Osteoblast (primary cell): ENCODE data around the gene SZT2. TPM values are rescaled to one million over a fixed set of nuclear protein-coding genes. Genes with fewer than 3 reads are reported as not detected.

Experiments
- DNase-seq: peaks from one replicate; pipeline ENCODE4 v3.0.0; 2011; ENCODE audit warnings: low spot score, mixed read lengths; ENCODE audit not compliant: insufficient read length; ENCODE audit errors: missing footprints
- H2AFZ ChIP-seq: 2 replicates; pipeline ENCODE4 v1.6.0; 2011; ENCODE audit warnings: mild to moderate bottlenecking, low read length
- H3K27ac ChIP-seq: 2 replicates; pipeline ENCODE4 v1.5.1; 2011; ENCODE audit warnings: mild to moderate bottlenecking, low read depth, low read length, moderate library complexity
- H3K27me3 ChIP-seq: 2 replicates; pipeline ENCODE4 v1.6.0; 2012; ENCODE audit warnings: mild to moderate bottlenecking, control low read depth, inconsistent platforms, low read length, moderate library complexity; ENCODE audit not compliant: insufficient read depth
- H3K36me3 ChIP-seq: 2 replicates; pipeline ENCODE4 v1.5.1; 2011; ENCODE audit warnings: mild to moderate bottlenecking, low read length, control low read depth, moderate library complexity; ENCODE audit not compliant: insufficient read depth
- H3K4me1 ChIP-seq: 2 replicates; pipeline ENCODE4 v1.5.1; 2011; ENCODE audit warnings: mild to moderate bottlenecking, low read length, control low read depth, moderate library complexity; ENCODE audit not compliant: insufficient read depth
- H3K4me2 ChIP-seq: 2 replicates; pipeline ENCODE4 v1.6.0; 2011; ENCODE audit warnings: mild to moderate bottlenecking, low read length; ENCODE audit not compliant: insufficient read depth
- H3K4me3 ChIP-seq: fragments of 200-600 bp; sonication (generic); 3 replicates; pipeline ENCODE4 v1.5.1; 2012; ENCODE audit warnings: mild to moderate bottlenecking, low read length, inconsistent platforms; ENCODE audit not compliant: insufficient read depth
- H3K79me2 ChIP-seq: 2 replicates; pipeline ENCODE4 v1.6.0; 2012; ENCODE audit warnings: mild to moderate bottlenecking, low read length, control low read depth, inconsistent platforms; ENCODE audit not compliant: insufficient read depth
- H3K9me3 ChIP-seq: 2 replicates; pipeline ENCODE4 v1.5.1; 2011; ENCODE audit warnings: low read depth, low read length, control low read depth
- H4K20me1 ChIP-seq: 2 replicates; pipeline ENCODE4 v1.6.0; 2012; ENCODE audit warnings: mild to moderate bottlenecking, low read length, control low read depth; ENCODE audit not compliant: insufficient read depth
- CTCF ChIP-seq: IDR thresholded peaks from 2 replicates; pipeline ENCODE4 v1.5.1; 2011; ENCODE audit warnings: mild to moderate bottlenecking, low read depth, low read length, moderate library complexity; ENCODE audit errors: extremely low read depth
- total RNA-seq: library from RNA; depleted of rRNA; stranded (reverse); fragments of >200 nt; gene quantifications from 2 replicates; pipeline ENCODE4 v1.2.3, GENCODE V29; 2012

Gene SZT2
- total RNA-seq, 1 donor = 42.0 TPM

GRCh38 chr1:43377831-43378230 is 11.9 kb upstream of the SZT2 start:
- no peak for DNase-seq
- no peak for TF ChIP-seq CTCF
- H3K4me3 ChIP-seq = no peak overlapping the region

GRCh38 chr1:43379476-43379875 is 10.2 kb upstream of the SZT2 start:
- peaks cover 3% of the 10 kb centered on the region for H4K20me1 ChIP-seq
- H3K4me2 ChIP-seq = no peak overlapping the region
- no peaks in the 10 kb centered on the region for H3K4me1 ChIP-seq
- peaks cover 43% of the 10 kb centered on the region for H3K36me3 ChIP-seq
- TF ChIP-seq CTCF = no peak
- no peaks in the 10 kb centered on the region for H3K27me3 ChIP-seq
- H2AFZ ChIP-seq = no peak overlapping the region
- DNase-seq = no peak
- no peak overlapping the region for H3K27ac ChIP-seq
- no peak overlapping the region for H3K4me3 ChIP-seq
- no peaks in the 10 kb centered on the region for H3K79me2 ChIP-seq
- no peaks in the 10 kb centered on the region for H3K9me3 ChIP-seq

More at GRCh38 chr1:43377831-43378230, 11.9 kb upstream of the SZT2 start:
- no peaks in the 10 kb centered on the region for H4K20me1 ChIP-seq
- H3K9me3 ChIP-seq = no peaks in the 10 kb centered on the region
- no peaks in the 10 kb centered on the region for H3K79me2 ChIP-seq
- H3K4me1 ChIP-seq = peaks cover 14% of the 10 kb centered on the region
- peaks cover 27% of the 10 kb centered on the region for H3K36me3 ChIP-seq
- H2AFZ ChIP-seq = no peak overlapping the region
- H3K27me3 ChIP-seq = no peaks in the 10 kb centered on the region
- no peak overlapping the region for H3K4me2 ChIP-seq
- no peak overlapping the region for H3K27ac ChIP-seq

GRCh38 chr1:43381612-43382011 is 8.1 kb upstream of the SZT2 start:
- peaks cover 7% of the 10 kb centered on the region for H3K79me2 ChIP-seq
- peaks cover 11% of the 10 kb centered on the region for H4K20me1 ChIP-seq
- peaks cover 65% of the 10 kb centered on the region for H3K36me3 ChIP-seq
- no peak for DNase-seq
- no peak overlapping the region for H3K27ac ChIP-seq
- H3K27me3 ChIP-seq = no peaks in the 10 kb centered on the region
- H3K9me3 ChIP-seq = no peaks in the 10 kb centered on the region
- no peak overlapping the region for H3K4me3 ChIP-seq
- H3K4me1 ChIP-seq = no peaks in the 10 kb centered on the region
- no peak for TF ChIP-seq CTCF
- H3K4me2 ChIP-seq = no peak overlapping the region
- H2AFZ ChIP-seq = no peak overlapping the region

GRCh38 chr1:43382027-43382779 is 7.5 kb upstream of the SZT2 start:
- Histone ChIP-seq H3K79me2 (peaks cover 13% of the 10 kb centered on the region), H3K27me3 (no peaks in the 10 kb centered on the region), H3K27ac (no peak overlapping the region), H3K36me3 (peaks cover 71% of the 10 kb centered on the region), H2AFZ (no peak overlapping the region), H3K4me3 (no peak overlapping the region), H3K9me3 (no peaks in the 10 kb centered on the region), H4K20me1 (peaks cover 17% of the 10 kb centered on the region), H3K4me1 (no peaks in the 10 kb centered on the region), H3K4me2 (no peak overlapping the region)
- DNase-seq = no peak
- TF ChIP-seq CTCF = no peak
